Left ventricle myocardium inferior (tissue), 1 donor: ENCODE data around the gene SPP1. TPM values are rescaled to one million over a fixed set of nuclear protein-coding genes. Genes with fewer than 3 reads are reported as not detected.

Source experiments
- DNase-seq: peaks from one replicate; pipeline ENCODE4 v3.0.0-alpha.2; 2020
- H3K27ac ChIP-seq: fragments of 200-600 bp; replicated peaks from 2 replicates; pipeline ENCODE4 v1.8.0; 2021
- H3K27me3 ChIP-seq: fragments of 200-600 bp; 2 replicates; pipeline ENCODE4 v1.8.0; 2021; ENCODE audit warnings: low read depth
- H3K36me3 ChIP-seq: fragments of 200-600 bp; 2 replicates; pipeline ENCODE4 v1.8.0; 2021
- H3K4me1 ChIP-seq: fragments of 200-600 bp; 2 replicates; pipeline ENCODE4 v1.8.0; 2021
- H3K4me3 ChIP-seq: fragments of 200-600 bp; 2 replicates; pipeline ENCODE4 v1.8.0; 2021; ENCODE audit warnings: mild to moderate bottlenecking, moderate library complexity
- H3K9me3 ChIP-seq: fragments of 200-600 bp; replicated peaks from 2 replicates; pipeline ENCODE4 v1.8.0; 2021
- CTCF ChIP-seq: fragments of 200-600 bp; IDR thresholded peaks from 2 replicates; pipeline ENCODE4 v1.8.0; 2021; ENCODE audit warnings: antibody characterized with exemption, mild to moderate bottlenecking, borderline replicate concordance
- intact Hi-C: fragments of 100-400 bp; cut with micrococcal nuclease; formaldehyde crosslinking; loops from one replicate; pipeline ENCODE4 v1.11.0; 2022
- long read RNA-seq: library from polyadenylated mRNA; unstranded; transcript quantifications from one replicate; pipeline ENCODE4 v2.0.0, GENCODE V29; 2021
- total RNA-seq: library from RNA; stranded (reverse); fragmentation: NEBNext Ultra II Directional; extraction: Animal tissue kit (Norgen Biotek cat#: 25700); gene quantifications from one replicate; pipeline ENCODE4 v1.2.1, GENCODE V29; 2021
- donor health status: DM: no; HTN: yes; CAD: no; lungs with severe emphysema.

SPP1 gene
- 3.7 TPM for total RNA-seq
- long read RNA-seq, partial matches to known transcripts, result 0 of 1 reads
- long read RNA-seq, other reads (novel, unspliced or antisense), result 0 of 1 reads

DNA sequence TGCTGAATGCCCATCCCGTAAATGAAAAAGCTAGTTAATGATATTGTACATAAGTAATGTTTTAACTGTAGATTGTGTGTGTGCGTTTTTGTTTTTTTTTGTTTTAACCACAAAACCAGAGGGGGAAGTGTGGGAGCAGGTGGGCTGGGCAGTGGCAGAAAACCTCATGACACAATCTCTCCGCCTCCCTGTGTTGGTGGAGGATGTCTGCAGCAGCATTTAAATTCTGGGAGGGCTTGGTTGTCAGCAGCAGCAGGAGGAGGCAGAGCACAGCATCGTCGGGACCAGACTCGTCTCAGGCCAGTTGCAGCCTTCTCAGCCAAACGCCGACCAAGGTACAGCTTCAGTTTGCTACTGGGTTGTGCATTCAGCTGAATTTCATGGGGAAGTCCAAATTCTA is at the start of gene SPP1:
TSS of gene SPP1 (plus strand) at position 249 of the 400 bp plus-strand sequence. CDS start 1,182 bp downstream, outside the sequence.
- DNase-seq, result no peak
- Histone ChIP-seq H3K9me3 (no peaks in the 10 kb centered on the region), H3K27ac (no peak within 1 kb of the TSS), H3K4me3 (no peak within 1 kb of the TSS), H3K4me1 (no peaks in the 10 kb centered on the region), H3K27me3 (peaks cover 33% of the 10 kb centered on the region), H3K36me3 (no peaks in the 10 kb centered on the region)
- no peak for TF ChIP-seq CTCF
- intact Hi-C loops, result no loop called here

DNA sequence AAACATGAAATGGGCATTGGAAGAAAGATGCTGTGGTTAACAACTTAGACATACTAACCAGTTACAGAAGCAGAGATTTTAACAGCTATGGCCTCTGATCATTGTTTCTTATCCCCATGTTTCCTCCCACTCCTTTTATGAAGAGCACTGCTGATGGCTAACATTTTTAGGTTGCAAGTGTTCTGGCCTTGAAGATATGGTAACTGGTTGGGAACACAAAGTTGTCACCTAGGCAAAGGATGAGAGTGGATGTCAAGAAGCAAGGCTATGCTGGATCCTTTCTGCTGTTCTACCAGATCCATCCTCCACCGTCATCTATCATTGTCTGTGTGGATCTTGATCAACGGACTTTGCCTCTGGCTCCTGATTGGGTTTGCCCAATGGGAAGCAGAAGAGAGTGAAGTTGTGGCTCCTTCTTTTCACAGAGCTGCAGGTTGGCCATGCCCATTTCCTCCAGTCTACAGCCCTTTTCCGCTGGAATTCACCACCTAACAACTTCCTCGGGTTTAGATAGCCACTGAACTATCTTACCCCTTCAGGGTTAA is 48.9 kb upstream of the SPP1 start:
- Histone ChIP-seq H3K36me3 (no peaks in the 10 kb centered on the region), H3K9me3 (peaks cover 4% of the 10 kb centered on the region), H3K4me3 (no peak overlapping the region), H3K4me1 (no peaks in the 10 kb centered on the region), H3K27me3 (no peaks in the 10 kb centered on the region), H3K27ac (no peak overlapping the region)
- intact Hi-C loops, result loop anchor here (1.0 kb wide), 1 partner anchor 12 kb away; no protein-coding TSS in a partner anchor
- no peak for DNase-seq
- TF ChIP-seq CTCF, result no peak

GRCh38 chr4:87930629-87931028 is 44.9 kb upstream of the SPP1 start:
- Histone ChIP-seq H3K36me3 (no peaks in the 10 kb centered on the region), H3K27me3 (no peaks in the 10 kb centered on the region), H3K9me3 (peaks cover 13% of the 10 kb centered on the region), H3K27ac (no peak overlapping the region), H3K4me3 (no peak overlapping the region), H3K4me1 (no peaks in the 10 kb centered on the region)
- no peak for TF ChIP-seq CTCF
- intact Hi-C loops, result no loop called here
- no peak for DNase-seq

DNA sequence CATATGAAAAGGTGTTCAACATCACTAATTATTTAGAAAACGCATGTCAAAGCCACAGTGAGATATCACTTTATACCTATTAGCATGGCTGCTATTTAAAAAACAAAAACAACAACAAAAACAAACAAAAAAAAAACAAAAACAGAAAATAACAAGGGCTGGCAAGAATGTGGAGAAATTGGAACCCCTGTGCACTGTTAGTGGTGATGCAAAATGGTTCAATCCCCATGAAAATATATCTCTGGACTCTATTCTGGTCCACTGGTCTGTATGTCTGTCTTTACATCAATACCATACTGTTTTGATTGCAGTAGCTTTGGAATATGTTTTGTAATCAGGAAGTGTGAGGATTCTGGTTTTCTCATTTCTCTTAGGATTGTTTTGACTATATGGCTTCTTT is 43.6 kb upstream of the SPP1 start:
- peaks cover 13% of the 10 kb centered on the region for H3K9me3 ChIP-seq
- intact Hi-C loops, result no loop called here
- TF ChIP-seq CTCF, result no peak
- H3K27ac ChIP-seq, result no peak overlapping the region
- no peaks in the 10 kb centered on the region for H3K4me1 ChIP-seq
- DNase-seq, result no peak
- no peaks in the 10 kb centered on the region for H3K27me3 ChIP-seq
- no peaks in the 10 kb centered on the region for H3K36me3 ChIP-seq
- H3K4me3 ChIP-seq, result no peak overlapping the region

- intact Hi-C loops, result no loop called here
- Histone ChIP-seq H3K27ac (no peak overlapping the region), H3K27me3 (no peaks in the 10 kb centered on the region)
Measured at GRCh38 chr4:87932718-87933141, 42.8 kb upstream of the SPP1 start.

More at GRCh38 chr4:87932718-87933141, 42.8 kb upstream of the SPP1 start:
- H3K36me3 ChIP-seq, result no peaks in the 10 kb centered on the region
- no peak overlapping the region for H3K4me3 ChIP-seq
- no peak for DNase-seq
- H3K4me1 ChIP-seq, result no peaks in the 10 kb centered on the region
- TF ChIP-seq CTCF, result no peak
- peaks cover 13% of the 10 kb centered on the region for H3K9me3 ChIP-seq
